Neutrophil (primary cell): ENCODE data around the gene PDE3A.

Experiments used
- H3K27ac ChIP-seq: fragments of 200-600 bp; sonication (generic); 2 replicates; pipeline ENCODE4 v1.5.1; 2016; ENCODE audit warnings: mild to moderate bottlenecking, moderate library complexity
- H3K27me3 ChIP-seq: fragments of 200-600 bp; sonication (generic); 2 replicates; pipeline ENCODE4 v1.6.0; 2016; ENCODE audit warnings: mild to moderate bottlenecking
- H3K36me3 ChIP-seq: fragments of 200-600 bp; sonication (generic); 2 replicates; pipeline ENCODE4 v1.5.1; 2017
- H3K4me1 ChIP-seq, 2 experiments: fragments of 200-600 bp in 1 of 2; sonication (generic) in 1 of 2; 1 replicate in 1 of 2; 2 replicates in 1 of 2; pipeline versions ENCODE4 v1.5.1 to v1.6.1; 2013 to 2016; ENCODE audit warnings: low read depth in 1 of 2, low read length in 1 of 2, mild to moderate bottlenecking in 1 of 2, moderate library complexity in 1 of 2; ENCODE audit not compliant: control insufficient read depth in 1 of 2, insufficient read depth in 1 of 2
- H3K4me3 ChIP-seq, 2 experiments: fragments of 200-600 bp in 1 of 2; sonication (generic) in 1 of 2; 1 replicate in 1 of 2; 2 replicates in 1 of 2; pipeline ENCODE4 v1.5.1; 2013 to 2016; ENCODE audit warnings: low read depth in 1 of 2, low read length in 1 of 2, mild to moderate bottlenecking in 1 of 2, moderate library complexity in 1 of 2
- H3K9me3 ChIP-seq: fragments of 200-600 bp; sonication (generic); 2 replicates; pipeline ENCODE4 v1.5.1; 2016
- TF ChIP-seq, protein P1 (sequence below): fragments of 200-600 bp; sonication (generic); IDR thresholded peaks from 2 replicates; pipeline ENCODE4 v1.5.1; 2016; ENCODE audit warnings: antibody characterized with exemption

Gene PDE3A

DNA sequence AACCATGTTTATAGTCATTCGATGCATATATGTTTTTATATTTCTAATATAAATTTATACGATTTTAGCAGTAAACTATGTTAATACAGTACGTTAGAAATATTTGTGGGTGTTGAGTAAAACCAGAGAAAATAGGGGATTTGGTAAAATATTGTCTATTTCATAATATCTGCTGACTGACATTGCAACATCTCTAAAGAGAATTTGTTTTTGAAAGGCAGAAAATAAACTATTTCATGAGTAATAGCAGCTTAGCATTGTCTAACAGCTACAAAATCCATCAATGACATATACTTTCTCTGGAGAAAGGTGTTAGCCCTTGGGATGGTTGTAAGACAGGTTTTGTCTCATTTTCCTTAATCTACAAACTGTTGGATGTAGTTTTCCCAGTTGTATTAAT is 144.9 kb downstream of the PDE3A start:
- TF ChIP-seq, protein P1, sequence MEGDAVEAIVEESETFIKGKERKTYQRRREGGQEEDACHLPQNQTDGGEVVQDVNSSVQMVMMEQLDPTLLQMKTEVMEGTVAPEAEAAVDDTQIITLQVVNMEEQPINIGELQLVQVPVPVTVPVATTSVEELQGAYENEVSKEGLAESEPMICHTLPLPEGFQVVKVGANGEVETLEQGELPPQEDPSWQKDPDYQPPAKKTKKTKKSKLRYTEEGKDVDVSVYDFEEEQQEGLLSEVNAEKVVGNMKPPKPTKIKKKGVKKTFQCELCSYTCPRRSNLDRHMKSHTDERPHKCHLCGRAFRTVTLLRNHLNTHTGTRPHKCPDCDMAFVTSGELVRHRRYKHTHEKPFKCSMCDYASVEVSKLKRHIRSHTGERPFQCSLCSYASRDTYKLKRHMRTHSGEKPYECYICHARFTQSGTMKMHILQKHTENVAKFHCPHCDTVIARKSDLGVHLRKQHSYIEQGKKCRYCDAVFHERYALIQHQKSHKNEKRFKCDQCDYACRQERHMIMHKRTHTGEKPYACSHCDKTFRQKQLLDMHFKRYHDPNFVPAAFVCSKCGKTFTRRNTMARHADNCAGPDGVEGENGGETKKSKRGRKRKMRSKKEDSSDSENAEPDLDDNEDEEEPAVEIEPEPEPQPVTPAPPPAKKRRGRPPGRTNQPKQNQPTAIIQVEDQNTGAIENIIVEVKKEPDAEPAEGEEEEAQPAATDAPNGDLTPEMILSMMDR, result no peak
- Histone ChIP-seq H3K4me1 (no peaks in the 10 kb centered on the region), H3K27me3 (no peaks in the 10 kb centered on the region), H3K27ac (no peak overlapping the region), H3K36me3 (no peaks in the 10 kb centered on the region), H3K4me3 (no peak overlapping the region), H3K9me3 (no peaks in the 10 kb centered on the region)

- Histone ChIP-seq H3K27ac (no peak overlapping the region), H3K36me3 (no peaks in the 10 kb centered on the region), H3K27me3 (no peaks in the 10 kb centered on the region), H3K4me1 (no peaks in the 10 kb centered on the region), H3K4me3 (no peak overlapping the region), H3K9me3 (no peaks in the 10 kb centered on the region)
- TF ChIP-seq, protein P1, result no peak
Measured at GRCh38 chr12:20514598-20514997, 146.3 kb downstream of the PDE3A start.

DNA sequence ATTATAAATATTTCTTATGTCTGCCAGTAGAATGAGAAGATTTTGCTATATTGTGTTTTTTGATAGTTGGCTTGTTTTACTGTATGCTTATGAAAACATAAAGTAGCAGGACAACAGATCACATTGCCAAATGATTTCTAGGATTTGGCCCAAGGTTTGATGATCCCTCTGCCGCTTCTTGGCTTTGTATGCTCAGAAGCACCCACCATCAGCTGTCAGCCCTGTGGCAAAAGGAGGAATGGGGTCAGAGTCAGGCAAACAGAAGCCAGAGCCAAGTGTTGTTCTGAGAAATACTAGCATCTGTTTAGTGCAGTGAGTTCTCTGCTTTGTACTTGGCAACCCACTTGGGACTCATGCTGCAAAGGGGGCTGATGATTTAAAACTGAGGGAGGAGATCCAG is 152.2 kb downstream of the PDE3A start:
- Histone ChIP-seq H3K4me1 (no peaks in the 10 kb centered on the region), H3K27me3 (no peaks in the 10 kb centered on the region), H3K4me3 (no peak overlapping the region), H3K27ac (no peak overlapping the region), H3K9me3 (no peaks in the 10 kb centered on the region), H3K36me3 (no peaks in the 10 kb centered on the region)
- TF ChIP-seq, protein P1, result no peak

- Histone ChIP-seq H3K4me3 (no peak overlapping the region), H3K9me3 (no peaks in the 10 kb centered on the region), H3K4me1 (no peaks in the 10 kb centered on the region), H3K36me3 (no peaks in the 10 kb centered on the region), H3K27ac (no peak overlapping the region), H3K27me3 (no peaks in the 10 kb centered on the region)
- TF ChIP-seq, protein P1, result no peak
Measured at GRCh38 chr12:20523658-20524057, 155.3 kb downstream of the PDE3A start.

GRCh38 chr12:20524113-20524512 is 155.8 kb downstream of the PDE3A start:
- no peaks in the 10 kb centered on the region for H3K36me3 ChIP-seq
- no peaks in the 10 kb centered on the region for H3K4me1 ChIP-seq
- H3K27me3 ChIP-seq, result no peaks in the 10 kb centered on the region
- TF ChIP-seq, protein P1, result no peak
- H3K4me3 ChIP-seq, result no peak overlapping the region
- H3K9me3 ChIP-seq, result no peaks in the 10 kb centered on the region
- H3K27ac ChIP-seq, result no peak overlapping the region

- no peaks in the 10 kb centered on the region for H3K27me3 ChIP-seq
- H3K4me1 ChIP-seq, result no peaks in the 10 kb centered on the region
- no peaks in the 10 kb centered on the region for H3K36me3 ChIP-seq
- H3K27ac ChIP-seq, result no peak overlapping the region
- no peak overlapping the region for H3K4me3 ChIP-seq
- H3K9me3 ChIP-seq, result no peaks in the 10 kb centered on the region
- TF ChIP-seq, protein P1, result no peak
Measured at GRCh38 chr12:20525064-20525610, 156.8 kb downstream of the PDE3A start.
